Right lobe of liver (tissue), 6 donors: Measurements from ENCODE around the gene HNRNPLL. TPM values are rescaled to one million over a fixed set of nuclear protein-coding genes. Genes with fewer than 3 reads are reported as not detected.
"Not testable (repeated sequence)": the region's sequence is repeated elsewhere in the genome, so short reads cannot be mapped to it uniquely, and the experiment has no call there.

Experiments used
- ATAC-seq, 4 donors: fragments of 200-7000 bp; cut with Tn5 transposase; one replicate each; pipeline ENCODE4 v1.9.1; 2020; ENCODE audit warnings: mild to moderate bottlenecking in 4 of 4, moderate library complexity in 4 of 4
- DNase-seq, 3 donors: peaks; one replicate each; pipeline ENCODE4 v3.0.0-alpha.2; 2020
- H3K27ac ChIP-seq, 3 donors: fragments of 200-600 bp; one replicate each; pipeline ENCODE4 v1.8.0; 2022
- H3K27me3 ChIP-seq, 2 donors: fragments of 200-600 bp; one replicate each; pipeline ENCODE4 v1.8.0; 2022
- H3K36me3 ChIP-seq, 4 donors: fragments of 200-600 bp; sonication (generic) in 1 of 4; one replicate each; pipeline versions ENCODE4 v1.5.1 to v1.8.0; 2017 to 2022; ENCODE audit warnings: control low read depth in 1 of 4
- H3K4me1 ChIP-seq, 4 donors: fragments of 200-600 bp; sonication (generic) in 1 of 4; one replicate each; pipeline versions ENCODE4 v1.5.1 to v1.8.0; 2017 to 2022; ENCODE audit warnings: control low read depth in 1 of 4
- H3K4me3 ChIP-seq, 3 donors: fragments of 200-600 bp; one replicate each; pipeline ENCODE4 v1.8.0; 2022
- H3K9me3 ChIP-seq, 4 donors: fragments of 200-600 bp; sonication (generic) in 1 of 4; one replicate each; pipeline versions ENCODE4 v1.5.1 to v1.8.0; 2017 to 2022; ENCODE audit warnings: control low read depth in 1 of 4
- POLR2A ChIP-seq: fragments of 450-650 bp; IDR thresholded peaks from one replicate; pipeline ENCODE4 v1.6.1; 2017; ENCODE audit warnings: antibody characterized with exemption, mild to moderate bottlenecking
- WGBS: methylation state at CpG from one replicate; pipeline ENCODE4 v1.1.6; 2018; ENCODE audit warnings: low coverage, low lambda C conversion rate; ENCODE audit not compliant: insufficient coverage; ENCODE audit errors: missing lambda C conversion rate; 5-methylcytosine and 5-hydroxymethylcytosine counted together
- intact Hi-C, 2 donors: fragments of 100-400 bp; cut with DNase I; formaldehyde crosslinking; loops; one replicate each; pipeline versions ENCODE4 v1.11.2 to v1.14.1; 2022
- total RNA-seq, 6 experiments: library from RNA; depleted of rRNA in 2 of 6; stranded (reverse); fragments of >200 nt in 2 of 6; fragmentation: NEBNext Ultra II Directional in 3 of 6; extraction: Animal tissue kit (Norgen Biotek cat#: 25700) in 3 of 6; gene quantifications; one replicate each; pipeline versions ENCODE4 v1.1.0 to v1.2.4, GENCODE V29; 2016 to 2023
- TF ChIP-seq, protein P1 (sequence below), 4 donors: fragments of 200-600 bp in 3 of 4; fragments of 450-650 bp in 1 of 4; IDR thresholded peaks; one replicate each; pipeline versions ENCODE4 v1.5.1 to v1.8.0; 2016 to 2022; ENCODE audit warnings: antibody characterized with exemption in 4 of 4, mild to moderate bottlenecking in 2 of 4
- donor health status: DM: no; HTN: yes; CAD: no.
- donor health status: DM: no; HTN: no; CAD: no.
- donor health status: DM: no; HTN: no; CAD: no.
- donor health status: DM: no; HTN: yes; CAD: no.
- donor health status: DM: no; HTN: yes; CAD: no.

The HNRNPLL gene
- total RNA-seq, 6 experiments from 2014 or later = 9.2 to 15.9 (median 13.9) TPM

DNA sequence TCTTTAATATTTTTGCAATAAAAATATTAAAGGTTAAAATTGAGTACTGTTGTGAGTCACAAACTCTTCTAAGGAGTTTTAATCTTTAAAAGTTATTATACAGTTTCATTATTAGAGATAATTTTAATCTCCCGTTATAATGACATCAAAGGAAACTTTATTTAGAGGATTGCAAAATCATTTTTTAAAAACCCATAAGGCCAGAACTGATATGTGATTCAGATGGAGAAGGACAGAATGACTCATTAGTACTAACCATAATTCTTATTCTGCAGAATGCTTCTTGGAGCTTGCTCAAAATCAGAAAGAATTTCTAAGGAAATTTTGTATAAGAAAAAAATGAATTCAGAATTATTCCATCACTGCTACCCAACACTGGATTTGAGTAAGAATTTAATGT, 12.5 kb upstream of the HNRNPLL start:
- no peaks in the 10 kb centered on the region for H3K9me3 ChIP-seq
- H3K36me3 ChIP-seq = no peaks in the 10 kb centered on the region
- intact Hi-C loops = loop anchor here in 1 of 2 donors (10.0 kb wide), 1 partner anchor 50 kb away; the partner anchor contains the start of gene GALM
- TF ChIP-seq, protein P1, sequence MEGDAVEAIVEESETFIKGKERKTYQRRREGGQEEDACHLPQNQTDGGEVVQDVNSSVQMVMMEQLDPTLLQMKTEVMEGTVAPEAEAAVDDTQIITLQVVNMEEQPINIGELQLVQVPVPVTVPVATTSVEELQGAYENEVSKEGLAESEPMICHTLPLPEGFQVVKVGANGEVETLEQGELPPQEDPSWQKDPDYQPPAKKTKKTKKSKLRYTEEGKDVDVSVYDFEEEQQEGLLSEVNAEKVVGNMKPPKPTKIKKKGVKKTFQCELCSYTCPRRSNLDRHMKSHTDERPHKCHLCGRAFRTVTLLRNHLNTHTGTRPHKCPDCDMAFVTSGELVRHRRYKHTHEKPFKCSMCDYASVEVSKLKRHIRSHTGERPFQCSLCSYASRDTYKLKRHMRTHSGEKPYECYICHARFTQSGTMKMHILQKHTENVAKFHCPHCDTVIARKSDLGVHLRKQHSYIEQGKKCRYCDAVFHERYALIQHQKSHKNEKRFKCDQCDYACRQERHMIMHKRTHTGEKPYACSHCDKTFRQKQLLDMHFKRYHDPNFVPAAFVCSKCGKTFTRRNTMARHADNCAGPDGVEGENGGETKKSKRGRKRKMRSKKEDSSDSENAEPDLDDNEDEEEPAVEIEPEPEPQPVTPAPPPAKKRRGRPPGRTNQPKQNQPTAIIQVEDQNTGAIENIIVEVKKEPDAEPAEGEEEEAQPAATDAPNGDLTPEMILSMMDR (IDR thresholded peaks at IDR 0.05) = no peak
- TF ChIP-seq POLR2A = no peak
- DNase-seq (no peak), ATAC-seq (no peak)
- no peak overlapping the region for H3K4me3 ChIP-seq
- peaks cover 0 to 8% (median 0%) of the 10 kb centered on the region in 4 donors for H3K4me1 ChIP-seq
- 38% methylated on average over 1 of the region's 1 CpG for WGBS
- no peak overlapping the region for H3K27ac ChIP-seq
- H3K27me3 ChIP-seq = no peaks in the 10 kb centered on the region

DNA sequence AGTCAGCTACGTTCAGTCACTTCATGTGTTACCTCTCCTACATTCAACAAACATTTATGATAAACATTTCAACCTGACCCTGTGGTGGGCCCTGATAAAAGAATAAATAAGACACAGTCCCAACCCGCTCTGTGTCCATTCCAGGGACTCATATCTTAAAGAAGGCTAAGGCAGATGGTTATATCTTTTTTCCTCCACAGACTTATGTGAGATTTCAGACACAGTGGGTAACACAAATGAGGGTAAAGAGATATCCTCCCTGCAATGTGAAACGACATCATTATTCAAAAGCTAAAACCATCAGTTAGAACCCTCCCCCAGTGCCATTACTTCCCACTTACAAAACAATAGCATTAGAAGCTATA, 11.1 kb upstream of the HNRNPLL start:
- no peaks in the 10 kb centered on the region for H3K27me3 ChIP-seq
- no peak for ATAC-seq
- no peak overlapping the region for H3K4me3 ChIP-seq
- no peaks in the 10 kb centered on the region for H3K9me3 ChIP-seq
- peaks cover 0 to 8% (median 0%) of the 10 kb centered on the region in 4 donors for H3K4me1 ChIP-seq
- TF ChIP-seq POLR2A = no peak
- TF ChIP-seq, protein P1 (IDR thresholded peaks at IDR 0.05) = no peak
- no peak for DNase-seq
- no peak overlapping the region for H3K27ac ChIP-seq
- H3K36me3 ChIP-seq = no peaks in the 10 kb centered on the region
- WGBS = 96% methylated on average over 3 of the region's 3 CpGs
- intact Hi-C loops = loop anchor here in 1 of 2 donors (10.0 kb wide), 1 partner anchor 51 kb away; the partner anchor contains the start of gene GALM

DNA sequence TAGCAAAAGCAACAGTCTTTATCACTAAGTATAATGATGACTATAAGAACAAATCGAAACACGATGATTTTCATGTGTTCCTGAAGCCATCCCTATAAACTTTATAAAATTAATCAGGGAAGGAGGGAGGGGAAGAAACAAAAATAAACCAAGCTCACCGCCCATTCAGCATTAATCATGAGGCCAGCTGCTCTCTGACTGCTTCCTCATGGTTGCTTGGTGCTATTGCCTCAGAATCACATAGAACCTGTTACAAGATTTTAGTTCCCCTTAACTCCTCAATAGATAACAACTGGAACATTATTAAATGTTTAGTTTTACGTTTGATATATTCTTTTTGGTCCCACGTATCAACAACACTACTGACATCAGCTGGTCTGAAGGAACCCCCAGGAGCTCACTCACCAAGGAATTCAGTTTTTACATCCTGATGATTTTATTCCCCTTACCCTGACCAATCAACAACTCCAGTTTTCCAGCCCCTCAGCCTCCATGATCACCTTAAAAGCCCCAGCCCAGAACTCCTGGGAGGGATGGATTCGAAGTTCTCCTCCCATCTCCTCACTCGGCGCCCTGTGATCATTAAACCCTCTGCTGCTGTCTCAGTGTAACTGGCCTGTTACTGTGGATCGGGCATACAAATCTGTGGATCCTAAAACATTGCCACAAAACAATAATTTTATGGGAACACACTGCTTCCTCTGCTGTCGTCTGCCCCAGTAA, 10.6 kb upstream of the HNRNPLL start:
- Histone ChIP-seq H3K4me1 (peaks cover 0 to 8% (median 0%) of the 10 kb centered on the region in 4 donors), H3K4me3 (no peak overlapping the region), H3K27me3 (no peaks in the 10 kb centered on the region), H3K27ac (no peak overlapping the region), H3K9me3 (no peaks in the 10 kb centered on the region), H3K36me3 (no peaks in the 10 kb centered on the region)
- 73% methylated on average over 10 of the region's 10 CpGs for WGBS
- TF ChIP-seq POLR2A = no peak
- TF ChIP-seq, protein P1 (IDR thresholded peaks at IDR 0.05) = no peak
- ATAC-seq (peak in 3 of 4 donors; percentile 25 to 57 (median 38)), DNase-seq (no peak)
- intact Hi-C loops = loop anchor here in 1 of 2 donors (10.0 kb wide), 1 partner anchor 52 kb away; the partner anchor contains the start of gene GALM

DNA sequence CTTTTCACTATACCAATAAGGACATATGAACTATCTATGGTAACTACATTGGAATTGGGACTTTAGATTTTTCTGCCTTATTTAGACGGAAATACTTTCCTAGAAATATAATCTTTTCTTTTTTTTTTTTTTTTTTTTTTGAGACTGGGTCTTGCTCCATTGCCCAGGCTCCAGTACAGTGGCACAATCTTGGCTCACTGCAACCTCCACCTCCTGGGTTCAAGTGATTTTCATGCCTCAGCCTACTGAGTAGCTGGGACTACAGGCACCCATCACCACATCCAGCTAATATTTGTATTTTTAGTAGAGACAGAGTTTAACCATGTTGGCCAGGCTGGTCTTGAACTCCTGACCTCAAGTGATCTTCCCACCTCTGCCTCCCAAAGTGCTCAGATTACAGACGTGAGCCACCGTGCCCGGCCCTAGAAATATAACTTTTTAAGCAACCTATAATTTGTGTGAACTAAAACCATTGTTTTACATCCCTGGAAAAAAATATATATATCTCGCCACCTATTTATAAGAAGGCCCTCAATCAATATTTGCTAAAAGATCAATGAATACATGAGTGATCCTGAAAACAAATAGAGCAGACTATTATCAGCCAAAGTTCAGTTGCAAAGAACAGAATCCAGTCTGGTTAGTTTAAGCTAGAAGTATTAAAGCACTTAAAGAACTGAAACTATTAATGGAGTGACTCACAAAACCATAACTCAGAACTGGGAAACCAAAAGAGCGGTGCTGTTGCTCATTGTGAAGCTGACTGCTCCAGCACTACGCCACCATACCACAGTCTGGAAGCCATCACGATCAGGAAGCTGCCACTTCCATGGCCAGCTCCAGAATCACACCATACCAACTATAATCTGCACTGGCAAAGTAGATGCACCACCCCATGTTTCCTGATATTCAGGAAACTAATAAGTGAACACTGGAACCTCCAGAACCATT, 8.4 kb upstream of the HNRNPLL start:
- intact Hi-C loops = loop anchor here in 1 of 2 donors (10.0 kb wide), 1 partner anchor 54 kb away; the partner anchor contains the start of gene GALM
- no peaks in the 10 kb centered on the region for H3K27me3 ChIP-seq
- no peak for TF ChIP-seq POLR2A
- TF ChIP-seq, protein P1 (IDR thresholded peaks at IDR 0.05) = no peak
- no peak overlapping the region for H3K4me3 ChIP-seq
- ATAC-seq = peak; percentile 46 to 80 (median 54)
- WGBS = 39% methylated on average over 8 of the region's 8 CpGs
- no peak overlapping the region for H3K27ac ChIP-seq
- no peaks in the 10 kb centered on the region for H3K36me3 ChIP-seq
- DNase-seq = no peak
- H3K9me3 ChIP-seq = no peaks in the 10 kb centered on the region
- peaks cover 0 to 8% (median 0%) of the 10 kb centered on the region in 4 donors for H3K4me1 ChIP-seq

DNA sequence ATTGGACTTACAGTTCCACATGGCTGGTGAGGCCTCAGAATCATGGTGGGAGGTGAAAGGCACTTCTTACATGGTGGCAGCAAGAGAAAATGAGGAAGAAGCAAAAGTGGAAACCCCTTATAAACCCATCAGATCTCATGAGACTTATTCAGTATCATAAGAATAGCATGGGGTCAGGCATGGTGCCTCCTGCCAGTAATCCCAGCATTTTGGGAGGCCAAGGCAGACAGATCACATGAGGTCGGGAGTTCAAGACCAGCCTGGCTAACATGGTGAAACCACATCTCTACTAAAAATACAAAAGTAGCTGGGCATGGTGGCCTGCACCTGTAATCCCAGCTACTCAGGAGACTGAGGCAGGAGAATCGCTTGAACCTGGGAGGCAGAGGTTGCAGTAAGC, 6.5 kb upstream of the HNRNPLL start:
- H3K4me3 ChIP-seq, H3K27ac ChIP-seq, H3K36me3 ChIP-seq, H3K4me1 ChIP-seq, intact Hi-C loops, H3K9me3 ChIP-seq, ATAC-seq, DNase-seq, H3K27me3 ChIP-seq: not testable (repeated sequence)
- WGBS = 100% methylated on average over 2 of the region's 2 CpGs
